GM12878 (cell line): ENCODE results near the gene LRIT2. TPM values are rescaled to one million over a fixed set of nuclear protein-coding genes. Genes with fewer than 3 reads are reported as not detected.
A peak's percentile ranks its signal among the peaks of the same experiment; 100 is the strongest.

Experiments used
- ASH2L ChIP-seq: fragments of 300-600, 200-600 bp; sonication (generic); IDR thresholded peaks from 2 replicates; pipeline ENCODE4 v1.6.1; 2017; ENCODE audit warnings: low read depth, mild to moderate bottlenecking, borderline replicate concordance
- ATF7 ChIP-seq: fragments of 450-650 bp; IDR thresholded peaks from 2 replicates; pipeline ENCODE4 v1.6.1; 2016; ENCODE audit warnings: low read depth, mild to moderate bottlenecking
- BACH1 ChIP-seq: fragments of 450-650 bp; IDR thresholded peaks from 2 replicates; pipeline ENCODE4 v1.6.1; 2017; ENCODE audit warnings: mild to moderate bottlenecking, borderline replicate concordance
- CBX5 ChIP-seq: sonication (generic); IDR thresholded peaks from 2 replicates; pipeline ENCODE4 v1.6.1; 2016; ENCODE audit warnings: low read depth, moderate library complexity, mild to moderate bottlenecking, inconsistent platforms
- ESRRA ChIP-seq: IDR thresholded peaks from 2 replicates; pipeline ENCODE4 v1.6.1; 2012; ENCODE audit warnings: mild to moderate bottlenecking, low read length, improper control_type of control experiment
- IKZF2 ChIP-seq, 2 experiments: fragments of 450-650 bp; IDR thresholded peaks; 2 replicates each; pipeline ENCODE4 v1.6.1; 2017; ENCODE audit warnings: mild to moderate bottlenecking in 2 of 2, moderate library complexity in 2 of 2
- IRF4 ChIP-seq: IDR thresholded peaks from 2 replicates; pipeline ENCODE4 v1.6.1; 2011; ENCODE audit warnings: low read depth, low read length
- KDM1A ChIP-seq: fragments of 200-600 bp; sonication (generic); IDR thresholded peaks from 2 replicates; pipeline ENCODE4 v1.6.1; 2016; ENCODE audit warnings: borderline replicate concordance
- MAX ChIP-seq: IDR thresholded peaks from 2 replicates; pipeline ENCODE4 v1.6.1; 2012; ENCODE audit warnings: low read depth, low read length, improper control_type of control experiment
- MEF2A ChIP-seq: IDR thresholded peaks from 2 replicates; pipeline ENCODE4 v1.6.1; 2011; ENCODE audit warnings: low read depth, mild to moderate bottlenecking, low read length, moderate library complexity; ENCODE audit not compliant: insufficient read depth
- MYB ChIP-seq: fragments of 150-350 bp; IDR thresholded peaks from 2 replicates; pipeline ENCODE4 v1.6.1; 2014; ENCODE audit warnings: mild to moderate bottlenecking, low read depth, low read length, borderline replicate concordance
- POLR2AphosphoS5 ChIP-seq: IDR thresholded peaks from 2 replicates; pipeline ENCODE4 v1.6.1; 2011; ENCODE audit warnings: mild to moderate bottlenecking, low read length, inconsistent platforms
- POU2F2 ChIP-seq: IDR thresholded peaks from 3 replicates; pipeline ENCODE4 v1.6.1; 2011; ENCODE audit warnings: low read depth, mild to moderate bottlenecking, low read length, borderline replicate concordance
- RUNX3 ChIP-seq: IDR thresholded peaks from 2 replicates; pipeline ENCODE4 v1.6.1; 2012; ENCODE audit warnings: low read length, inconsistent platforms
- SMAD1 ChIP-seq: fragments of 450-650 bp; IDR thresholded peaks from 2 replicates; pipeline ENCODE4 v1.6.1; 2018; ENCODE audit warnings: mild to moderate bottlenecking, low read depth; ENCODE audit not compliant: partially characterized antibody
- SMC3 ChIP-seq: IDR thresholded peaks from 2 replicates; pipeline ENCODE4 v1.6.1; 2011; ENCODE audit warnings: low read length, improper control_type of control experiment, borderline replicate concordance
- SUPT20H ChIP-seq: IDR thresholded peaks from 2 replicates; pipeline ENCODE4 v1.6.1; 2011; ENCODE audit warnings: low read depth, mild to moderate bottlenecking, low read length, moderate library complexity, borderline replicate concordance; ENCODE audit not compliant: control insufficient read depth
- TARDBP ChIP-seq: IDR thresholded peaks from 2 replicates; pipeline ENCODE4 v1.6.1; 2016; ENCODE audit warnings: borderline replicate concordance
- TBL1XR1 ChIP-seq: IDR thresholded peaks from 2 replicates; pipeline ENCODE4 v1.6.1; 2012; ENCODE audit warnings: low read depth, low read length, improper control_type of control experiment
- YBX1 ChIP-seq: fragments of 450-650 bp; IDR thresholded peaks from 2 replicates; pipeline ENCODE4 v1.6.1; 2016; ENCODE audit warnings: antibody characterized with exemption
- ZBTB4 ChIP-seq: fragments of 450-650 bp; formaldehyde crosslinking; IDR thresholded peaks from 2 replicates; pipeline ENCODE4 v1.4.0; 2022; ENCODE audit warnings: mild to moderate bottlenecking, moderate library complexity
- polyA plus RNA-seq, 11 experiments: library from polyadenylated mRNA; depleted of rRNA in 4 of 11; unstranded in 6 of 11; stranded (reverse) in 5 of 11; fragments of >200 nt; fragmentation: Nextera tagmentation in 4 of 11; fragmentation: Illumina TruSeq in 1 of 11; extraction: Ambion mirVana in 4 of 11; extraction: Trizol in 1 of 11; gene quantifications; 1 replicate in 1 of 11; 2 replicates in 10 of 11; pipeline versions ENCODE4 v1.2.1 to v1.2.3, GENCODE V29; 2011 to 2016; ENCODE audit warnings: inconsistent platforms in 2 of 11, missing spikeins in 2 of 11, low read depth in 1 of 11
- total RNA-seq, 4 experiments: library from RNA; depleted of rRNA in 3 of 4; stranded (reverse); fragments of >200 nt in 3 of 4; fragmentation: Illumina TruSeq in 1 of 4; extraction: Trizol in 1 of 4; gene quantifications; 2 replicates each; pipeline versions ENCODE4 v1.2.1 to v1.2.3, GENCODE V29; 2013 to 2021
- TF ChIP-seq, protein P1 (sequence below): IDR thresholded peaks from 2 replicates; pipeline ENCODE4 v1.6.1; 2012; ENCODE audit warnings: low read length, inconsistent platforms
- TF ChIP-seq, protein P2 (sequence below): fragments of 450-650 bp; IDR thresholded peaks from 2 replicates; pipeline ENCODE4 v1.6.1; 2017; ENCODE audit warnings: borderline replicate concordance

The LRIT2 gene
- total and polyA plus RNA-seq, 10 of the 15 experiments (the other 5 are each of a cell fraction or from before 2014, with no cell fraction given), result not detected

DNA sequence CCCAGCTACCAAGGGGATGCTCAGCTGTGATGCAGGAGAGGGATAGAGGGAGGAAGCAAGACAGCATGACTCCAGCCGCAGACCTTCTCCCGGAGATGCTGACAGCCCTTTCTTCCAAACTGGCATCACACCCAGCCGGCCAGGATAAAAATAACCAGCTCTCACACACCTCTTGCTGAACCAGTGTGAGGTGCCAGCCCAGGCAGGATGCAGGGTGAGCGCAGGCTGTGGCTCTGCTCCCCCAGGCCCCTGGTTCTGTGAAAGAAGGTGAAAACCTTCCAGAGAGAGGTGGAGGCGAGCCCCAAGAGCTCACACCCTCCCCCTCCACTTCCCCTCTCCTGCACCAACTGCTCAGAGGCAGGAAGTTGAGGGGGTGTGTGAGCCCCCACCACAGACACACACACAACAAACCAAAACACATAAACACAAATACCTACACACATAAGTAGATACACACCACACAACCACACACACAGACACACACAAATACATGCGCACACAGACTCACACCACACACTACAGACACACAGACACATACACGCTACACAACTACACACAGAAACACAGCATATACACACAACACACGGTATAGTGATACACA is 47.7 kb downstream of the LRIT2 start (continued):
- TF ChIP-seq POU2F2, result peak; percentile 38; the same call in 1 of the 3 replicates
- TF ChIP-seq CBX5, result no peak
- TF ChIP-seq TBL1XR1, result 0 out of 2 replicates have a peak, but pooled peaks have one; percentile 68
- TF ChIP-seq ZBTB4 (CRISPR knock-in tag), result no peak
- no peak for TF ChIP-seq SMAD1
- TF ChIP-seq BACH1, result no peak
- TF ChIP-seq ESRRA, result no peak
- TF ChIP-seq POLR2AphosphoS5, result no peak
- no peak for TF ChIP-seq MEF2A
- TF ChIP-seq, protein P1, sequence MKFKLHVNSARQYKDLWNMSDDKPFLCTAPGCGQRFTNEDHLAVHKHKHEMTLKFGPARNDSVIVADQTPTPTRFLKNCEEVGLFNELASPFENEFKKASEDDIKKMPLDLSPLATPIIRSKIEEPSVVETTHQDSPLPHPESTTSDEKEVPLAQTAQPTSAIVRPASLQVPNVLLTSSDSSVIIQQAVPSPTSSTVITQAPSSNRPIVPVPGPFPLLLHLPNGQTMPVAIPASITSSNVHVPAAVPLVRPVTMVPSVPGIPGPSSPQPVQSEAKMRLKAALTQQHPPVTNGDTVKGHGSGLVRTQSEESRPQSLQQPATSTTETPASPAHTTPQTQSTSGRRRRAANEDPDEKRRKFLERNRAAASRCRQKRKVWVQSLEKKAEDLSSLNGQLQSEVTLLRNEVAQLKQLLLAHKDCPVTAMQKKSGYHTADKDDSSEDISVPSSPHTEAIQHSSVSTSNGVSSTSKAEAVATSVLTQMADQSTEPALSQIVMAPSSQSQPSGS, result no peak
- TF ChIP-seq TARDBP, result no peak
- no peak for TF ChIP-seq MYB
- 0 out of 2 replicates have a peak, but pooled peaks have one; percentile 19 for TF ChIP-seq MAX
- peak; percentile 51 to 70; a peak in 3 of 4 replicates for TF ChIP-seq IKZF2 (IDR thresholded peaks at IDR 0.05)
- TF ChIP-seq RUNX3, result peak; percentile 67
- no peak for TF ChIP-seq ASH2L
- TF ChIP-seq YBX1, result 0 out of 2 replicates have a peak, but pooled peaks have one; percentile 41
- peak; percentile 61 for TF ChIP-seq ATF7
- TF ChIP-seq IRF4, result no peak
- TF ChIP-seq, protein P2, sequence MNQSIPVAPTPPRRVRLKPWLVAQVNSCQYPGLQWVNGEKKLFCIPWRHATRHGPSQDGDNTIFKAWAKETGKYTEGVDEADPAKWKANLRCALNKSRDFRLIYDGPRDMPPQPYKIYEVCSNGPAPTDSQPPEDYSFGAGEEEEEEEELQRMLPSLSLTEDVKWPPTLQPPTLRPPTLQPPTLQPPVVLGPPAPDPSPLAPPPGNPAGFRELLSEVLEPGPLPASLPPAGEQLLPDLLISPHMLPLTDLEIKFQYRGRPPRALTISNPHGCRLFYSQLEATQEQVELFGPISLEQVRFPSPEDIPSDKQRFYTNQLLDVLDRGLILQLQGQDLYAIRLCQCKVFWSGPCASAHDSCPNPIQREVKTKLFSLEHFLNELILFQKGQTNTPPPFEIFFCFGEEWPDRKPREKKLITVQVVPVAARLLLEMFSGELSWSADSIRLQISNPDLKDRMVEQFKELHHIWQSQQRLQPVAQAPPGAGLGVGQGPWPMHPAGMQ, result no peak
- no peak for TF ChIP-seq KDM1A
- TF ChIP-seq SUPT20H, result no peak
- no peak for TF ChIP-seq SMC3
